Upper lobe of right lung (tissue), 1 donor: ENCODE results near the gene DRC7. TPM values are rescaled to one million over a fixed set of nuclear protein-coding genes. Genes with fewer than 3 reads are reported as not detected.

Experiments
- ATAC-seq: fragments of 200-7000 bp; cut with Tn5 transposase; one replicate; pipeline ENCODE4 v1.9.1; 2020; ENCODE audit warnings: mild to moderate bottlenecking, moderate library complexity
- DNase-seq: peaks from one replicate; pipeline ENCODE4 v3.0.0-alpha.2; 2020
- H3K27ac ChIP-seq: fragments of 200-600 bp; one replicate; pipeline ENCODE4 v1.8.0; 2022
- H3K27me3 ChIP-seq: fragments of 200-600 bp; one replicate; pipeline ENCODE4 v1.8.0; 2022; ENCODE audit warnings: mild to moderate bottlenecking
- H3K36me3 ChIP-seq: fragments of 200-600 bp; one replicate; pipeline ENCODE4 v1.8.0; 2022
- H3K4me1 ChIP-seq: fragments of 200-600 bp; one replicate; pipeline ENCODE4 v1.8.0; 2022
- H3K4me3 ChIP-seq: fragments of 200-600 bp; one replicate; pipeline ENCODE4 v1.8.0; 2022; ENCODE audit warnings: mild to moderate bottlenecking
- H3K9me3 ChIP-seq: fragments of 200-600 bp; one replicate; pipeline ENCODE4 v1.8.0; 2022
- CTCF ChIP-seq: fragments of 200-600 bp; IDR thresholded peaks from one replicate; pipeline ENCODE4 v1.8.0; 2022; ENCODE audit warnings: antibody characterized with exemption
- intact Hi-C: fragments of 100-400 bp; cut with DNase I; formaldehyde crosslinking; loops from one replicate; pipeline ENCODE4 v1.11.0; 2022
- total RNA-seq: library from RNA; stranded (reverse); fragmentation: NEBNext Ultra II Directional; extraction: Animal tissue kit (Norgen Biotek cat#: 25700); gene quantifications from one replicate; pipeline ENCODE4 v1.2.1, GENCODE V29; 2021
- donor health status: DM: no; HTN: yes; CAD: no; lungs with severe emphysema.

Gene DRC7
- total RNA-seq, 1 donor from 2014 or later: not detected

GRCh38 chr16:57698812-57699405 lies 4.3 kb downstream of the DRC7 start:
- no peak for TF ChIP-seq CTCF
- DNase-seq (no peak), ATAC-seq (no peak)
- no peak overlapping the region for H3K27ac ChIP-seq
- H3K27me3 ChIP-seq: no peaks in the 10 kb centered on the region
- no peak overlapping the region for H3K4me3 ChIP-seq
- H3K9me3 ChIP-seq: no peaks in the 10 kb centered on the region
- no peaks in the 10 kb centered on the region for H3K4me1 ChIP-seq
- intact Hi-C loops: no loop called here
- no peaks in the 10 kb centered on the region for H3K36me3 ChIP-seq

GRCh38 chr16:57699481-57699880 lies 4.9 kb downstream of the DRC7 start:
- Histone ChIP-seq H3K4me1 (no peaks in the 10 kb centered on the region), H3K36me3 (no peaks in the 10 kb centered on the region), H3K9me3 (no peaks in the 10 kb centered on the region), H3K27me3 (no peaks in the 10 kb centered on the region), H3K27ac (no peak overlapping the region), H3K4me3 (no peak overlapping the region)
- no peak for ATAC-seq
- no peak for TF ChIP-seq CTCF
- intact Hi-C loops: no loop called here
- no peak for DNase-seq

GRCh38 chr16:57699899-57700298 lies 5.3 kb downstream of the DRC7 start:
- intact Hi-C loops: no loop called here
- DNase-seq: no peak

GRCh38 chr16:57700781-57701551 lies 6.4 kb downstream of the DRC7 start:
- Histone ChIP-seq H3K27ac (no peak overlapping the region), H3K4me3 (no peak overlapping the region), H3K36me3 (no peaks in the 10 kb centered on the region), H3K9me3 (no peaks in the 10 kb centered on the region), H3K4me1 (no peaks in the 10 kb centered on the region), H3K27me3 (no peaks in the 10 kb centered on the region)
- ATAC-seq (no peak), DNase-seq (no peak)
- no peak for TF ChIP-seq CTCF
- intact Hi-C loops: no loop called here

More at GRCh38 chr16:57699899-57700298, 5.3 kb downstream of the DRC7 start:
- no peaks in the 10 kb centered on the region for H3K4me1 ChIP-seq
- no peaks in the 10 kb centered on the region for H3K27me3 ChIP-seq
- H3K4me3 ChIP-seq: no peak overlapping the region
- ATAC-seq: no peak
- H3K27ac ChIP-seq: no peak overlapping the region
- H3K9me3 ChIP-seq: no peaks in the 10 kb centered on the region
- no peaks in the 10 kb centered on the region for H3K36me3 ChIP-seq
- no peak for TF ChIP-seq CTCF

- Histone ChIP-seq H3K9me3 (no peaks in the 10 kb centered on the region), H3K4me3 (no peak overlapping the region), H3K4me1 (no peaks in the 10 kb centered on the region), H3K36me3 (no peaks in the 10 kb centered on the region), H3K27ac (no peak overlapping the region), H3K27me3 (no peaks in the 10 kb centered on the region)
- no peak for TF ChIP-seq CTCF
- ATAC-seq: no peak
- intact Hi-C loops: no loop called here
- DNase-seq: no peak
These were observed 7.3 kb downstream of the DRC7 start for GRCh38 chr16:57701759-57702371.
